Ovary (tissue), 9 donors: ENCODE measurements around the gene VPS11. TPM values are rescaled to one million over a fixed set of nuclear protein-coding genes. Genes with fewer than 3 reads are reported as not detected.

ENCODE experiments used
- DNase-seq, 5 donors: peaks; one replicate each; pipeline ENCODE4 v3.0.0-alpha.2; 2019 to 2020
- H3K27ac ChIP-seq, 2 donors: fragments of 200-600 bp; one replicate each; pipeline versions ENCODE4 v1.5.1 to v1.8.0; 2019 to 2022
- H3K27me3 ChIP-seq: fragments of 200-600 bp; one replicate; pipeline ENCODE4 v1.8.0; 2022
- H3K36me3 ChIP-seq: fragments of 200-600 bp; sonication (generic); one replicate; pipeline ENCODE4 v1.5.1; 2019
- H3K4me1 ChIP-seq: one replicate; pipeline ENCODE4 v1.8.1; 2013; ENCODE audit warnings: mild to moderate bottlenecking, moderate library complexity; ENCODE audit not compliant: insufficient read depth
- H3K4me3 ChIP-seq: fragments of 200-600 bp; sonication (generic); one replicate; pipeline ENCODE4 v1.5.1; 2017
- H3K9me3 ChIP-seq, 2 donors: fragments of 200-600 bp in 1 of 2; sonication (generic) in 1 of 2; one replicate each; pipeline versions ENCODE4 v1.5.1 to v1.8.1; 2013 to 2019; ENCODE audit warnings: mild to moderate bottlenecking in 1 of 2, moderate library complexity in 1 of 2
- CTCF ChIP-seq, 3 donors: fragments of 450-650 bp in 2 of 3; fragments of 200-600 bp in 1 of 3; IDR thresholded peaks; one replicate each; pipeline versions ENCODE4 v1.5.1 to v1.8.0; 2016 to 2022; ENCODE audit warnings: antibody characterized with exemption in 3 of 3, mild to moderate bottlenecking in 1 of 3
- EP300 ChIP-seq: sonication (generic); formaldehyde crosslinking; IDR thresholded peaks from one replicate; pipeline ENCODE4 v1.6.1; 2017; ENCODE audit warnings: antibody characterized with exemption
- POLR2A ChIP-seq: fragments of 450-650 bp; IDR thresholded peaks from one replicate; pipeline ENCODE4 v1.6.1; 2017; ENCODE audit warnings: antibody characterized with exemption, mild to moderate bottlenecking, moderate library complexity
- WGBS, 3 donors: extraction: QIAGEN DNeasy Blood & Tissue Kit in 1 of 3; methylation state at CpG; one replicate each; pipeline versions ENCODE4 v1.1.5 to v1.1.7; 2013 to 2017; 5-methylcytosine and 5-hydroxymethylcytosine counted together
- intact Hi-C, 4 donors: fragments of 100-400 bp; cut with DNase I; formaldehyde crosslinking; loops; one replicate each; pipeline versions ENCODE4 v1.11.0 to v1.15.1; 2022 to 2023
- polyA plus RNA-seq, 2 donors: library from polyadenylated mRNA; stranded (reverse); fragments of 200-250 nt in 1 of 2; fragments of 350-450 nt in 1 of 2; fragmentation: Illumina TruSeq in 1 of 2; extraction: RNeasy Lipid Tissue Mini Kit (QIAGEN cat#74804) in 1 of 2; gene quantifications; one replicate each; pipeline ENCODE4 v1.2.3, GENCODE V29; 2013 to 2014
- total RNA-seq, 7 donors: library from RNA; depleted of rRNA in 2 of 7; stranded (reverse); fragments of >200 nt in 2 of 7; fragmentation: NEBNext Ultra II Directional in 3 of 7; extraction: Animal tissue kit (Norgen Biotek cat#: 25700) in 3 of 7; gene quantifications; one replicate each; pipeline versions ENCODE4 v1.1.0 to v1.2.4, GENCODE V29; 2016 to 2023
- donor health status: DM: no; HTN: no; CAD: no; lungs with moderate emphysema.
- donor health status: DM: no; HTN: no; CAD: no.
- donor health status: Bipolar disorder and iron deficiency.
- donor health status: DM: yes; HTN: yes; CAD: no.
- donor health status: DM: no; HTN: no; CAD: no.
- donor health status: DM: yes; HTN: yes; CAD: no.

The VPS11 gene
- total and polyA plus RNA-seq, 9 donors = 24.3 to 47.8 (median 35.8) TPM

GRCh38 chr11:119103793-119104192 lies 36.2 kb downstream of the VPS11 start:
- no peak overlapping the region for H3K4me3 ChIP-seq
- TF ChIP-seq POLR2A (no peak), EP300 (no peak), CTCF (IDR thresholded peaks at IDR 0.05) (no peak)
- intact Hi-C loops = loop anchor here in 1 of 4 donors (10.0 kb wide), 1 partner anchor 91 kb away; no protein-coding TSS in a partner anchor
- DNase-seq = no peak
- no peaks in the 10 kb centered on the region for H3K9me3 ChIP-seq
- no peaks in the 10 kb centered on the region for H3K27me3 ChIP-seq
- H3K27ac ChIP-seq = no peak overlapping the region
- peaks cover 22% of the 10 kb centered on the region for H3K4me1 ChIP-seq
- WGBS, 3 donors = 45 to 50% (median 47%) methylated on average over 4 of the region's 4 CpGs
- no peaks in the 10 kb centered on the region for H3K36me3 ChIP-seq

DNA sequence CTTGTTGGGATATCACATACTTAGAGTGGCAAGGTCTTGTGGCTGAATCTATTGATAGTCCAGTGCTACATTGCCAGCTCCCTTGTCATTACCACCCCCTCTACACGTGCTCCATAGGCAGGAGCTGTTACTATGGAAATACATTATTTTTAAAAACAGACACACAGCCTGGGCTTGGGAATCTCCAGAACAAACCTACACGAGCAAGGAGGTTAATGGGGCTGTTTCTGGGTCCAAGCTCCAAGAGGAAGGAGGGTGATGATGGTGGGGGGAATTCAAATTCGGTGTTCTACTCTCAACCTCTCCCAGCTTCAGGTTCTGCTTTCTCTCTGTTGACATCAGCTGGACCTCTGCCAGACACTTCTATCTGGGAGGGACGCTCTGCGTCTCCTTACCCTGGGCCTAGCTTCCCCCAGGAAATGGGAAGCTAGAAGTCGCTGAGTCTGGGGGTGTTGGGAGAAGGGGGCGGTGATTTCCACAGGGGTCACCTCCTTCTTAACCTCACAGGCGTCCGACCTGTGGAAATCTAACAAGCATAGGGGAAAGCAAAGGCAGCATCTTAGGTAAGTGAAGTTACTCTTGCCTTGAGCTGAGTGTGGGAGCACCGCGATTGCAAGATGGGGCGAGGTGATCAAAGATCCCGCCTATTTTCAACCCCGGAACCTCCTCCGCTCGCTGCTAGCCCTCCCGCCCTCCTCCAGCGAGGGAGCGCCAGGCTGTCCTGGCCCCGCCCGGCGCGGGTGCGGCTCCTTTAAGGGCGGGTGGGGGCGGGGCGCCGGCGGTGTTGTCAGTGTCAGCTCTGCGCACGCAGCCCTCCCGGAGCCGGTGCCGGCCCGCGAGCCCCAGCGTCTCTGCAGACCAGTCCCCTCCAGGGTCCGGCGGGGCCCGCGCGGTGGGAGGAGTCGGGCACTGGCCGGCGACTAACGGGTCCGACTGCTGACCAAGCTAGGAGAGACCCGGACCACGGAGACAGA lies 39.2 kb downstream of the VPS11 start, which contains the start of gene C2CD2L:
Gene C2CD2L, plus strand, starts transcription at position 781 of the 974 bp plus-strand sequence. CDS start 398 bp downstream, outside the sequence.
- Histone ChIP-seq H3K4me3 (peak within 1 kb of the TSS; percentile 92), H3K9me3 (no peaks in the 10 kb centered on the region), H3K27me3 (no peaks in the 10 kb centered on the region), H3K27ac (peak within 1 kb of the TSS; percentile 27 to 32), H3K4me1 (peaks cover 13% of the 10 kb centered on the region), H3K36me3 (no peaks in the 10 kb centered on the region)
- TF ChIP-seq CTCF (IDR thresholded peaks at IDR 0.05) = no peak
- TF ChIP-seq POLR2A = peak; percentile 33
- 1 to 3% (median 1%) methylated on average over 19 to 49 of the region's 49 CpGs for WGBS, 3 donors
- intact Hi-C loops = loop anchor here in 3 of 4 donors (1.0 to 10.0 kb wide), 3 partner anchors 23 to 90 kb away; partner anchors contain the start of gene HMBS (in 1 of the 3)
- DNase-seq = peak; percentile 84 to 90 (median 88)

DNA sequence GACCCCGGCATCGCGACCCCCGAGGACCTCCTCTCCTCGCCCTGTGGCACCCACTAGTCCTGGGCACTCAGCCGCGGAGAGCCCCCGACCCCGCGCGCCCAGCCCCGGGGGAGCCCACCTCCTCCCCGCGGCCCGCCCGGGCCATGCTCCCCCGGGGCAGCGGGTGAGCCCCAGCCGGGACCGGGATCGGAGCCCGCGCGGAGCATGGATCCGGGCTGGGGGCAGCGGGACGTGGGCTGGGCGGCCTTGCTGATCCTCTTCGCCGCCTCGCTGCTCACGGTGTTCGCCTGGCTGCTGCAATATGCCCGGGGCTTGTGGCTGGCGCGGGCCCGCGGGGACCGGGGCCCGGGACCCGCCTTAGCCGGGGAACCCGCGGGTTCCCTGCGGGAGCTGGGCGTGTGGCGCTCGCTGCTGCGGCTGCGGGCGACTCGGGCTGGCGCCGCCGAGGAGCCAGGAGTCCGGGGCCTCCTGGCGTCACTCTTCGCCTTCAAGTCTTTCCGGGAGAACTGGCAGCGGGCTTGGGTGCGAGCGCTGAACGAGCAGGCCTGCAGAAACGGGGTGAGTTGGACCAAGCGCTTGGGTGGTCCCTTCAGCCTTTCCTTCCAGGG lies 40.0 kb downstream of the VPS11 start:
- H3K9me3 ChIP-seq = no peaks in the 10 kb centered on the region
- TF ChIP-seq POLR2A (no peak), EP300 (no peak), CTCF (IDR thresholded peaks at IDR 0.05) (no peak)
- DNase-seq = no peak
- no peaks in the 10 kb centered on the region for H3K27me3 ChIP-seq
- H3K36me3 ChIP-seq = no peaks in the 10 kb centered on the region
- 0 to 1% (median 1%) methylated on average over 29 to 65 of the region's 65 CpGs for WGBS, 3 donors
- intact Hi-C loops = loop anchor here in 2 of 4 donors (5.0 to 10.0 kb wide), 2 partner anchors 87 to 90 kb away; no protein-coding TSS in a partner anchor
- H3K27ac ChIP-seq = peak overlapping the region; percentile 27 to 32
- H3K4me1 ChIP-seq = peaks cover 13% of the 10 kb centered on the region
- peak overlapping the region; percentile 92 for H3K4me3 ChIP-seq

DNA sequence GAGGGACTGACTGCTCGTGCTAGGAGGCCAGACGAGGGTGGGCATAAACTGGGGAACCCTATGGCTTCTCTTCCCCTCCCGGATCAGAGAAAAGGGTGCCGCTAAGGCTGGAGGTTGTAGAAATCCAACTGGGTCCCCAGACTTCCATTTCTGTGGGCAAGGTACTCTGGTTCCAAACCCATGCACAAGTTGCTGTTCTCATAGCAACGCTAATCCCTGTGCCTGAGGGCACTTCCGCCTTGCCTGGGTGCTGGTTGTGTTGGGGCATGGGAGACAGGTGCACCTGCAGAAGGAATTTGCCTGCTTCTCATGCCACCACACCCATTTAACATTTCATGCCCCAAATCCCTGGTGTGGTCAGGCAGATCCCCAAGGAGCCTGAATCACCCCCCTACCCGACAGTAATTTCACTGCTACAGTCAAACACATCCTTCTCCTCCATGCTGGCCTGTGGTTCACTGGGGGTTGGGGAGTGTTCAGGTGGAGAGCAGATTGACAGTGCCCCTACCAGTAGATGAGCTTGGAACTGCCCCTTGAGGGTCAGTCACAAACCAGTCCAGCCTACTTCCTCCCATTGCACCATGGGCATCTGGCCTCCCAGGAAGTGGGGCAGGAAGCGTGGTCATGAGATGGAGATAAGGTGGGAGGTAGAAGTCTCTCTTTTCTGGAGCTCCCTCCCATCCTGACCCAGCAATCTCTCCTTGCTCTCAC lies 40.7 kb downstream of the VPS11 start:
- Histone ChIP-seq H3K4me3 (peak overlapping the region; percentile 92), H3K36me3 (no peaks in the 10 kb centered on the region), H3K27ac (no peak overlapping the region), H3K9me3 (no peaks in the 10 kb centered on the region), H3K4me1 (peaks cover 10% of the 10 kb centered on the region), H3K27me3 (no peaks in the 10 kb centered on the region)
- intact Hi-C loops = loop anchor here in 2 of 4 donors (5.0 to 10.0 kb wide), 2 partner anchors 86 to 89 kb away; no protein-coding TSS in a partner anchor
- no peak for DNase-seq
- WGBS, 3 donors = 26 to 29% (median 28%) methylated on average over 8 of the region's 8 CpGs
- TF ChIP-seq CTCF (IDR thresholded peaks at IDR 0.05) (no peak), EP300 (no peak), POLR2A (no peak)
